ENCODE data around the gene QRICH1. TPM values are rescaled to one million over a fixed set of nuclear protein-coding genes. Genes with fewer than 3 reads are reported as not detected.

Gene QRICH1
- total RNA-seq, 5 donors from 2014 or later (not counting 1 experiment from before 2014, with no cell fraction given): 142 to 202 (median 155) TPM

GRCh38 chr3:49132437-49133225, 38.8 kb upstream of the QRICH1 start, which contains the start of gene LAMB2:
LAMB2 (minus strand) TSS chr3:49133050; CDS start chr3:49132867, 183 bp downstream.
- H3K4me3 ChIP-seq (ENCODE audit: control insufficient read depth in 1 of 2, extremely low read depth in 1 of 2, low read length in 1 of 2): no peak within 1 kb of the TSS
- no peaks in the 10 kb centered on the region for H3K36me3 Mint-ChIP-seq
- WGBS (ENCODE audit: insufficient coverage): 72% methylated on average over 16 of the region's 28 CpGs
- peaks cover 0 to 6% of the 10 kb centered on the region in 2 experiments for H3K4me1 ChIP-seq (ENCODE audit: control insufficient read depth in 1 of 2, extremely low read depth in 1 of 2, insufficient read depth in 2 of 2, low read length in 2 of 2)
- no peaks in the 10 kb centered on the region for H3K36me3 ChIP-seq (ENCODE audit: control insufficient read depth in 2 of 2, extremely low read depth in 1 of 2, insufficient read depth in 1 of 2, low read length in 1 of 2)
- no peaks in the 10 kb centered on the region for H3K9me3 Mint-ChIP-seq
- H3K27me3 ChIP-seq (replicated peaks in 1 of 2; ENCODE audit: control insufficient read depth in 2 of 2, extremely low read depth in 1 of 2, insufficient read depth in 2 of 2, low read length in 1 of 2): peaks cover 0 to 50% of the 10 kb centered on the region in 2 experiments
- DNase-seq (peak in 1 of 35 experiments; percentile 6), ATAC-seq (replicated peaks in 1 of 4) (peak in 1 of 4 experiments; percentile 53)
- H3K4me3 Mint-ChIP-seq: peak within 1 kb of the TSS in 1 of 3 donors; percentile 44
- CTCF ChIA-PET: interaction anchor here (0.6 to 1.0 kb wide), 2 partner anchors 38 to 145 kb away, joined by 3 read pairs; no protein-coding TSS in a partner anchor
- peaks cover 6 to 38% of the 10 kb centered on the region in 2 donors for H3K27me3 Mint-ChIP-seq
- H3K27ac ChIP-seq (ENCODE audit: low read length): no peak within 1 kb of the TSS
- peaks cover 0 to 4% (median 2%) of the 10 kb centered on the region in 3 donors for H3K4me1 Mint-ChIP-seq
- H3K9me3 ChIP-seq: no peaks in the 10 kb centered on the region
- H3K27ac Mint-ChIP-seq: peak within 1 kb of the TSS in 1 of 2 donors; percentile 23
- POLR2A ChIA-PET: no interaction called here

GRCh38 chr3:49132073-49132436, 38.2 kb upstream of the QRICH1 start:
- Histone ChIP-seq H3K36me3 (ENCODE audit: control insufficient read depth in 2 of 2, extremely low read depth in 1 of 2, insufficient read depth in 1 of 2, low read length in 1 of 2) (no peaks in the 10 kb centered on the region), H3K4me1 (ENCODE audit: control insufficient read depth in 1 of 2, extremely low read depth in 1 of 2, insufficient read depth in 2 of 2, low read length in 2 of 2) (peaks cover 0 to 6% of the 10 kb centered on the region in 2 experiments), H3K9me3 (no peaks in the 10 kb centered on the region), H3K27ac (ENCODE audit: low read length) (no peak overlapping the region), H3K27me3 (replicated peaks in 1 of 2; ENCODE audit: control insufficient read depth in 2 of 2, extremely low read depth in 1 of 2, insufficient read depth in 2 of 2, low read length in 1 of 2) (peaks cover 0 to 46% of the 10 kb centered on the region in 2 experiments), H3K4me3 (ENCODE audit: control insufficient read depth in 1 of 2, extremely low read depth in 1 of 2, low read length in 1 of 2) (no peak overlapping the region)
- Mint-ChIP-seq H3K36me3 (no peaks in the 10 kb centered on the region), H3K4me3 (no peak overlapping the region), H3K27ac (no peak overlapping the region), H3K9me3 (no peaks in the 10 kb centered on the region), H3K4me1 (peaks cover 0 to 4% (median 2%) of the 10 kb centered on the region in 3 donors), H3K27me3 (peaks cover 4 to 35% of the 10 kb centered on the region in 2 donors)
- no peak for ATAC-seq (replicated peaks in 1 of 4)
- ChIA-PET CTCF (interaction anchor here in 1 of 2 donors (1.0 kb wide), 1 partner anchor 144 kb away, joined by 3 read pairs; no protein-coding TSS in a partner anchor), POLR2A (no interaction called here)
- WGBS (ENCODE audit: insufficient coverage): 96% methylated on average over 5 of the region's 9 CpGs
- no peak for DNase-seq

- Mint-ChIP-seq H3K36me3 (no peaks in the 10 kb centered on the region), H3K9me3 (no peaks in the 10 kb centered on the region), H3K27ac (no peak overlapping the region), H3K4me1 (peaks cover 0 to 4% (median 2%) of the 10 kb centered on the region in 3 donors), H3K4me3 (no peak overlapping the region), H3K27me3 (peaks cover 4 to 35% of the 10 kb centered on the region in 2 donors)
- Histone ChIP-seq H3K27ac (ENCODE audit: low read length) (no peak overlapping the region), H3K27me3 (replicated peaks in 1 of 2; ENCODE audit: control insufficient read depth in 2 of 2, extremely low read depth in 1 of 2, insufficient read depth in 2 of 2, low read length in 1 of 2) (peaks cover 0 to 46% of the 10 kb centered on the region in 2 experiments), H3K9me3 (no peaks in the 10 kb centered on the region), H3K4me1 (ENCODE audit: control insufficient read depth in 1 of 2, extremely low read depth in 1 of 2, insufficient read depth in 2 of 2, low read length in 2 of 2) (peaks cover 0 to 6% of the 10 kb centered on the region in 2 experiments), H3K4me3 (ENCODE audit: control insufficient read depth in 1 of 2, extremely low read depth in 1 of 2, low read length in 1 of 2) (no peak overlapping the region), H3K36me3 (ENCODE audit: control insufficient read depth in 2 of 2, extremely low read depth in 1 of 2, insufficient read depth in 1 of 2, low read length in 1 of 2) (no peaks in the 10 kb centered on the region)
- ChIA-PET POLR2A (no interaction called here), CTCF (interaction anchor here in 1 of 2 donors (1.0 kb wide), 1 partner anchor 144 kb away, joined by 3 read pairs; no protein-coding TSS in a partner anchor)
- 92% methylated on average over 1 of the region's 6 CpGs for WGBS (ENCODE audit: insufficient coverage)
- DNase-seq (no peak), ATAC-seq (replicated peaks in 1 of 4) (no peak)
These were observed 37.7 kb upstream of the QRICH1 start for GRCh38 chr3:49131576-49131975.

- POLR2A ChIA-PET: no interaction called here
- Histone ChIP-seq H3K36me3 (ENCODE audit: control insufficient read depth in 2 of 2, extremely low read depth in 1 of 2, insufficient read depth in 1 of 2, low read length in 1 of 2) (no peaks in the 10 kb centered on the region), H3K27ac (ENCODE audit: low read length) (no peak overlapping the region), H3K9me3 (no peaks in the 10 kb centered on the region), H3K27me3 (replicated peaks in 1 of 2; ENCODE audit: control insufficient read depth in 2 of 2, extremely low read depth in 1 of 2, insufficient read depth in 2 of 2, low read length in 1 of 2) (peaks cover 0 to 45% of the 10 kb centered on the region in 2 experiments), H3K4me1 (ENCODE audit: control insufficient read depth in 1 of 2, extremely low read depth in 1 of 2, insufficient read depth in 2 of 2, low read length in 2 of 2) (peaks cover 0 to 6% of the 10 kb centered on the region in 2 experiments), H3K4me3 (ENCODE audit: control insufficient read depth in 1 of 2, extremely low read depth in 1 of 2, low read length in 1 of 2) (no peak overlapping the region)
- Mint-ChIP-seq H3K4me3 (no peak overlapping the region), H3K36me3 (no peaks in the 10 kb centered on the region), H3K27me3 (peaks cover 4 to 34% of the 10 kb centered on the region in 2 donors), H3K9me3 (no peaks in the 10 kb centered on the region), H3K27ac (no peak overlapping the region), H3K4me1 (peaks cover 0 to 4% (median 2%) of the 10 kb centered on the region in 3 donors)
- CTCF ChIA-PET: no interaction called here
- ATAC-seq (replicated peaks in 1 of 4) (no peak), DNase-seq (no peak)
- WGBS (ENCODE audit: insufficient coverage): 90% methylated on average over 6 of the region's 12 CpGs
These were observed 37.2 kb upstream of the QRICH1 start for GRCh38 chr3:49131040-49131439.

- CTCF ChIA-PET: no interaction called here
- Histone ChIP-seq H3K27ac (ENCODE audit: low read length) (no peak overlapping the region), H3K9me3 (no peaks in the 10 kb centered on the region), H3K27me3 (replicated peaks in 1 of 2; ENCODE audit: control insufficient read depth in 2 of 2, extremely low read depth in 1 of 2, insufficient read depth in 2 of 2, low read length in 1 of 2) (no peaks in the 10 kb centered on the region), H3K4me1 (ENCODE audit: control insufficient read depth in 1 of 2, extremely low read depth in 1 of 2, insufficient read depth in 2 of 2, low read length in 2 of 2) (peaks cover under 1 to 14% of the 10 kb centered on the region in 2 experiments), H3K36me3 (ENCODE audit: control insufficient read depth in 2 of 2, extremely low read depth in 1 of 2, insufficient read depth in 1 of 2, low read length in 1 of 2) (no peaks in the 10 kb centered on the region), H3K4me3 (ENCODE audit: control insufficient read depth in 1 of 2, extremely low read depth in 1 of 2, low read length in 1 of 2) (no peak overlapping the region)
- no peaks in the 10 kb centered on the region for H3K27me3 Mint-ChIP-seq
- peaks cover under 1 to 6% (median 4%) of the 10 kb centered on the region in 3 donors for H3K4me1 Mint-ChIP-seq
- no peak for ATAC-seq (replicated peaks in 1 of 4)
- POLR2A ChIA-PET: interaction anchor here in 1 of 2 donors (0.6 kb wide), 1 partner anchor 1855 kb away, joined by 4 read pairs; no protein-coding TSS in a partner anchor
- WGBS (ENCODE audit: insufficient coverage): 64% methylated on average over 8 of the region's 14 CpGs
- H3K36me3 Mint-ChIP-seq: no peaks in the 10 kb centered on the region
- DNase-seq: no peak
- no peak overlapping the region for H3K27ac Mint-ChIP-seq
- H3K9me3 Mint-ChIP-seq: no peaks in the 10 kb centered on the region
- no peak overlapping the region for H3K4me3 Mint-ChIP-seq
These were observed 31.3 kb upstream of the QRICH1 start for GRCh38 chr3:49124991-49125670.

- 91% methylated on average over 5 of the region's 7 CpGs for WGBS (ENCODE audit: insufficient coverage)
These were observed 30.3 kb upstream of the QRICH1 start for GRCh38 chr3:49124203-49124602.

More at GRCh38 chr3:49124203-49124602, 30.3 kb upstream of the QRICH1 start:
- Mint-ChIP-seq H3K36me3 (no peaks in the 10 kb centered on the region), H3K4me3 (no peak overlapping the region), H3K4me1 (peaks cover 10 to 15% (median 13%) of the 10 kb centered on the region in 3 donors), H3K27ac (no peak overlapping the region), H3K27me3 (no peaks in the 10 kb centered on the region), H3K9me3 (no peaks in the 10 kb centered on the region)
- ChIA-PET POLR2A (interaction anchor here in 1 of 2 donors (0.6 kb wide), 1 partner anchor 1854 kb away, joined by 4 read pairs; no protein-coding TSS in a partner anchor), CTCF (no interaction called here)
- ATAC-seq (replicated peaks in 1 of 4) (no peak), DNase-seq (no peak)
- Histone ChIP-seq H3K4me3 (ENCODE audit: control insufficient read depth in 1 of 2, extremely low read depth in 1 of 2, low read length in 1 of 2) (no peak overlapping the region), H3K27ac (ENCODE audit: low read length) (no peak overlapping the region), H3K9me3 (no peaks in the 10 kb centered on the region), H3K36me3 (ENCODE audit: control insufficient read depth in 2 of 2, extremely low read depth in 1 of 2, insufficient read depth in 1 of 2, low read length in 1 of 2) (no peaks in the 10 kb centered on the region), H3K4me1 (ENCODE audit: control insufficient read depth in 1 of 2, extremely low read depth in 1 of 2, insufficient read depth in 2 of 2, low read length in 2 of 2) (peaks cover 8 to 24% of the 10 kb centered on the region in 2 experiments), H3K27me3 (replicated peaks in 1 of 2; ENCODE audit: control insufficient read depth in 2 of 2, extremely low read depth in 1 of 2, insufficient read depth in 2 of 2, low read length in 1 of 2) (no peaks in the 10 kb centered on the region)

Measured in T-cell (primary cell).